ENCODE measurements around the gene KCNK3. TPM values are rescaled to one million over a fixed set of nuclear protein-coding genes. Genes with fewer than 3 reads are reported as not detected.

KCNK3 gene
- total and polyA plus RNA-seq, 2 of the 13 experiments (the other 11 are each of a cell fraction or from before 2014, with no cell fraction given): not detected

DNA sequence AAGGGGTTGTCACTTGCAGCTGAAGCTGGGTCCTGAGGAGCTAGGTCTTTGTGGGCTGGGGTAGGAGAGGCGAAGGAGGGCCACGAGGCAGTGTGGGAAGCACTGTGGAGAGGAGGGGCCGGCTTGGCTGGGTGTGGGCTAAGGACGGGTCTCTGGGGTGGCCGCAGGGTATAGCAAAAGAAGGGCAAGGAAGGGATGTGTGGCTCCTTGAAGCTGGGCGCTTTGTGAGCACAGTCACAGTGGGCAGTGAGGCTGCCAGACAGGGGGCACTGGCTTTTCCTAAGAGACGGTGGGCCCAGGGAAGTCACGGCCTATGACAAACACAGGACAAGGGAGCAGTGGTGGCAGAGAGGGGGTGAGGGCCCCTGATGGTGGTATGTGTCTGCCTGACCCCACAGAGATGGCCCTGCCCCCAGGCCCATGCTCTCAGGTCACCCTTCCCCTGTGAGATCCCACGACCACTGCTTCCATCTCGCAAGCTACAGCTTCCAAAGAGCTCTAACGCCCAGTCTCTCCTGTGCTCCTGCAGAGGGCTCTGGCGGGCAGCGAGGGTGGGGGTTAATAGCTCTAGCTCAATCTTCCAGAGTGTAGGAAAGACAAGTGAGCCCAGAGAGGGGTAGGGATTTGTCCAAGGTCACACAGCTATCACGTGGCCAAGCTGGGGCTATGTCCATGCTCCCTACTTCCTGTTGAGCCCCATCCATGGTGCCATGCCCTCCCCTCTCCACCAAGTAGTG lies 32.4 kb downstream of the KCNK3 start:
- no TSS peak for BruUV-seq (replicated peaks)
- no peaks in the 10 kb centered on the region for H3K9me3 ChIP-seq (ENCODE audit: low read length)
- intact Hi-C loops (cut with micrococcal nuclease; ENCODE audit: unreplicated experiment) (loop anchor here (10.0 kb wide), 1 partner anchor 90 kb away; no protein-coding TSS in a partner anchor), in situ Hi-C loops (cut with HindIII; ENCODE audit: extremely low pct_ligation_motif_present, low pct_unique_long_range_greater_than_20kb) (no loop called here)
- no peaks in the 10 kb centered on the region for H3K36me3 ChIP-seq (replicated peaks in 1 of 2; ENCODE audit: control insufficient read depth in 1 of 2, insufficient read depth in 2 of 2, low read length in 2 of 2)
- H4K20me1 ChIP-seq (ENCODE audit: insufficient read depth, low read length): no peaks in the 10 kb centered on the region
- no peak overlapping the region for H3K4me2 ChIP-seq (ENCODE audit: low read depth, low read length)
- DNase-seq (ENCODE audit: low spot score) (no peak), FAIRE-seq (no peak), ATAC-seq (no peak)
- H3K9ac ChIP-seq (ENCODE audit: insufficient read depth, low read depth, low read length): no peak overlapping the region
- POLR2A ChIA-PET: no interaction called here
- CTCF ChIA-PET (ENCODE audit: low intra/inter-chr PET ratio, low total read pairs): no interaction called here
- peaks cover 3 to 45% of the 10 kb centered on the region in 2 experiments; a peak in 4 of 5 replicates for H3K27me3 ChIP-seq (ENCODE audit: control insufficient read depth in 1 of 2, insufficient read depth in 2 of 2, low read length in 2 of 2)
- H3K4me1 ChIP-seq (ENCODE audit: insufficient read depth, low read length): peaks cover 45% of the 10 kb centered on the region
- no peaks in the 10 kb centered on the region for H3K79me2 ChIP-seq (ENCODE audit: insufficient read depth, low read length)
- TF ChIP-seq PCBP1 (IDR thresholded peaks at IDR 0.05; ENCODE audit: borderline replicate concordance, low read depth, low read length) (0 out of 2 replicates have a peak, but pooled peaks have one; percentile 34), ZFP37 (CRISPR knock-in tag; IDR thresholded peaks at IDR 0.05; ENCODE audit: borderline replicate concordance) (0 out of 2 replicates have a peak, but pooled peaks have one; percentile 17), ZNF768 (CRISPR knock-in tag; IDR thresholded peaks at IDR 0.05) (peak; percentile 98), ZNF567 (CRISPR knock-in tag; IDR thresholded peaks at IDR 0.05; ENCODE audit: borderline replicate concordance) (no peak), TIGD3 (CRISPR knock-in tag; IDR thresholded peaks at IDR 0.05; ENCODE audit: borderline replicate concordance) (no peak), JUND (CRISPR knock-in tag; IDR thresholded peaks at IDR 0.05) (no peak)
- peak overlapping the region in 1 of 3 experiments; percentile 1; a peak in 1 of 6 replicates for H3K4me3 ChIP-seq (replicated peaks in 1 of 3; ENCODE audit: insufficient read depth in 1 of 3, low read depth in 2 of 3, low read length in 3 of 3)
- H3K27ac ChIP-seq (ENCODE audit: extremely low read length, insufficient read depth, low read length): no peak overlapping the region
- no peak overlapping the region for H2AFZ ChIP-seq (ENCODE audit: low read length)
- WGBS (ENCODE audit: low lambda C conversion rate): 47% methylated on average over 14 of the region's 14 CpGs

- Histone ChIP-seq H3K9me3 (ENCODE audit: low read length) (no peaks in the 10 kb centered on the region), H3K79me2 (ENCODE audit: insufficient read depth, low read length) (no peaks in the 10 kb centered on the region), H3K36me3 (replicated peaks in 1 of 2; ENCODE audit: control insufficient read depth in 1 of 2, insufficient read depth in 2 of 2, low read length in 2 of 2) (no peaks in the 10 kb centered on the region), H3K4me2 (ENCODE audit: low read depth, low read length) (no peak overlapping the region), H3K9ac (ENCODE audit: insufficient read depth, low read depth, low read length) (no peak overlapping the region), H3K27ac (ENCODE audit: extremely low read length, insufficient read depth, low read length) (no peak overlapping the region), H4K20me1 (ENCODE audit: insufficient read depth, low read length) (no peaks in the 10 kb centered on the region), H3K4me1 (ENCODE audit: insufficient read depth, low read length) (peaks cover 40% of the 10 kb centered on the region), H3K4me3 (replicated peaks in 1 of 3; ENCODE audit: insufficient read depth in 1 of 3, low read depth in 2 of 3, low read length in 3 of 3) (no peak overlapping the region), H2AFZ (ENCODE audit: low read length) (no peak overlapping the region), H3K27me3 (ENCODE audit: control insufficient read depth in 1 of 2, insufficient read depth in 2 of 2, low read length in 2 of 2) (peaks cover 5 to 48% of the 10 kb centered on the region in 2 experiments; a peak in 4 of 5 replicates)
- no TSS peak for BruUV-seq (replicated peaks)
- POLR2A ChIA-PET: no interaction called here
- TF ChIP-seq ZFP82 (CRISPR knock-in tag; IDR thresholded peaks at IDR 0.05; ENCODE audit: borderline replicate concordance): no peak
- TF ChIP-seq, protein P1, sequence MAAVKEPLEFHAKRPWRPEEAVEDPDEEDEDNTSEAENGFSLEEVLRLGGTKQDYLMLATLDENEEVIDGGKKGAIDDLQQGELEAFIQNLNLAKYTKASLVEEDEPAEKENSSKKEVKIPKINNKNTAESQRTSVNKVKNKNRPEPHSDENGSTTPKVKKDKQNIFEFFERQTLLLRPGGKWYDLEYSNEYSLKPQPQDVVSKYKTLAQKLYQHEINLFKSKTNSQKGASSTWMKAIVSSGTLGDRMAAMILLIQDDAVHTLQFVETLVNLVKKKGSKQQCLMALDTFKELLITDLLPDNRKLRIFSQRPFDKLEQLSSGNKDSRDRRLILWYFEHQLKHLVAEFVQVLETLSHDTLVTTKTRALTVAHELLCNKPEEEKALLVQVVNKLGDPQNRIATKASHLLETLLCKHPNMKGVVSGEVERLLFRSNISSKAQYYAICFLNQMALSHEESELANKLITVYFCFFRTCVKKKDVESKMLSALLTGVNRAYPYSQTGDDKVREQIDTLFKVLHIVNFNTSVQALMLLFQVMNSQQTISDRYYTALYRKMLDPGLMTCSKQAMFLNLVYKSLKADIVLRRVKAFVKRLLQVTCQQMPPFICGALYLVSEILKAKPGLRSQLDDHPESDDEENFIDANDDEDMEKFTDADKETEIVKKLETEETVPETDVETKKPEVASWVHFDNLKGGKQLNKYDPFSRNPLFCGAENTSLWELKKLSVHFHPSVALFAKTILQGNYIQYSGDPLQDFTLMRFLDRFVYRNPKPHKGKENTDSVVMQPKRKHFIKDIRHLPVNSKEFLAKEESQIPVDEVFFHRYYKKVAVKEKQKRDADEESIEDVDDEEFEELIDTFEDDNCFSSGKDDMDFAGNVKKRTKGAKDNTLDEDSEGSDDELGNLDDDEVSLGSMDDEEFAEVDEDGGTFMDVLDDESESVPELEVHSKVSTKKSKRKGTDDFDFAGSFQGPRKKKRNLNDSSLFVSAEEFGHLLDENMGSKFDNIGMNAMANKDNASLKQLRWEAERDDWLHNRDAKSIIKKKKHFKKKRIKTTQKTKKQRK (IDR thresholded peaks at IDR 0.05; ENCODE audit: low read length): no peak
- no peak for TF ChIP-seq NCOA2 (CRISPR knock-in tag; IDR thresholded peaks at IDR 0.05)
- peak; percentile 30; the same call in 1 of the 2 replicates for TF ChIP-seq ZNF891 (CRISPR knock-in tag; IDR thresholded peaks at IDR 0.05)
- FAIRE-seq: no peak
- CTCF ChIA-PET (ENCODE audit: low intra/inter-chr PET ratio, low total read pairs): no interaction called here
- no peak for ATAC-seq
- in situ Hi-C loops (cut with HindIII; ENCODE audit: extremely low pct_ligation_motif_present, low pct_unique_long_range_greater_than_20kb) (no loop called here), intact Hi-C loops (cut with micrococcal nuclease; ENCODE audit: unreplicated experiment) (loop anchor here (10.0 kb wide), 1 partner anchor 91 kb away; no protein-coding TSS in a partner anchor)
- 42% methylated on average over 4 of the region's 7 CpGs for whole genome bisulfite sequencing (ENCODE audit: low lambda C conversion rate)
- no peak for DNase-seq (ENCODE audit: low spot score)
These were observed 32.9 kb downstream of the KCNK3 start for GRCh38 chr2:26725521-26725820.

Measured in HepG2 (cell line).